GM23338 (cell line): ENCODE measurements around the gene USH1G. TPM values are rescaled to one million over a fixed set of nuclear protein-coding genes. Genes with fewer than 3 reads are reported as not detected.
A peak's percentile ranks its signal among the peaks of the same experiment; 100 is the strongest.

ENCODE experiments used
- ATAC-seq: fragments of 200-7000 bp; cut with Tn5 transposase; 3 replicates; pipeline ENCODE4 v1.9.1; 2020
- DNase-seq: peaks from one replicate; pipeline ENCODE4 v3.0.0-alpha.2; 2015; ENCODE audit warnings: low spot score
- H2AFZ ChIP-seq: fragments of 200-600 bp; sonication (generic); 2 replicates; pipeline ENCODE4 v1.8.0; 2016; ENCODE audit warnings: antibody characterized with exemption, mild to moderate bottlenecking, moderate library complexity
- H3F3A ChIP-seq: fragments of 200-600 bp; sonication (generic); replicated peaks from 2 replicates; pipeline ENCODE4 v1.8.0; 2017; ENCODE audit warnings: antibody characterized with exemption, mixed run types, low read depth
- H3K27ac ChIP-seq: fragments of 200-600 bp; sonication (generic); 2 replicates; pipeline ENCODE4 v1.6.1; 2016; ENCODE audit warnings: low read depth
- H3K27me3 ChIP-seq: fragments of 200-600 bp; sonication (generic); 2 replicates; pipeline ENCODE4 v1.8.0; 2016; ENCODE audit warnings: mild to moderate bottlenecking, mixed run types, moderate library complexity; ENCODE audit not compliant: insufficient read depth
- H3K36me3 ChIP-seq: fragments of 200-600 bp; sonication (generic); 2 replicates; pipeline ENCODE4 v1.8.0; 2016; ENCODE audit warnings: mild to moderate bottlenecking; ENCODE audit not compliant: insufficient read depth
- H3K4me1 ChIP-seq: fragments of 200-600 bp; sonication (generic); 2 replicates; pipeline ENCODE4 v1.8.0; 2016; ENCODE audit warnings: mild to moderate bottlenecking, moderate library complexity; ENCODE audit not compliant: insufficient read depth
- H3K4me2 ChIP-seq: fragments of 200-600 bp; sonication (generic); 2 replicates; pipeline ENCODE4 v1.7.1; 2017; ENCODE audit warnings: mixed run types
- H3K4me3 ChIP-seq: fragments of 200-600 bp; sonication (generic); 2 replicates; pipeline ENCODE4 v1.6.1; 2016; ENCODE audit warnings: mixed run types
- H3K79me2 ChIP-seq: fragments of 200-600 bp; sonication (generic); replicated peaks from 2 replicates; pipeline ENCODE4 v1.8.0; 2017; ENCODE audit warnings: mild to moderate bottlenecking; ENCODE audit not compliant: insufficient read depth
- H3K9me2 ChIP-seq: fragments of 200-600 bp; sonication (generic); 2 replicates; pipeline ENCODE4 v1.8.0; 2017; ENCODE audit not compliant: insufficient read depth
- H4K20me1 ChIP-seq: fragments of 200-600 bp; sonication (generic); replicated peaks from 2 replicates; pipeline ENCODE4 v1.8.0; 2017; ENCODE audit warnings: mild to moderate bottlenecking; ENCODE audit not compliant: insufficient read depth
- H3K27ac Mint-ChIP-seq: 2 replicates; pipeline ENCODE4 v1.8.0; 2020; ENCODE audit warnings: inconsistent platforms, mild to moderate bottlenecking, moderate library complexity, mixed read lengths
- H3K27me3 Mint-ChIP-seq: 3 replicates; pipeline ENCODE4 v1.8.0; 2022; ENCODE audit warnings: low read depth, mild to moderate bottlenecking, moderate library complexity, mixed read lengths, inconsistent platforms; ENCODE audit not compliant: insufficient read depth, poor library complexity
- H3K36me3 Mint-ChIP-seq: 3 replicates; pipeline ENCODE4 v1.8.0; 2021; ENCODE audit warnings: low read depth, mild to moderate bottlenecking, inconsistent platforms, moderate library complexity, mixed read lengths
- H3K4me1 Mint-ChIP-seq: 3 replicates; pipeline ENCODE4 v1.8.0; 2020; ENCODE audit warnings: mild to moderate bottlenecking, inconsistent platforms, mixed read lengths
- H3K4me3 Mint-ChIP-seq: 3 replicates; pipeline ENCODE4 v1.8.0; 2021; ENCODE audit warnings: moderate library complexity, mild to moderate bottlenecking, inconsistent platforms, mixed read lengths
- H3K9me3 Mint-ChIP-seq: 3 replicates; pipeline ENCODE4 v1.8.0; 2020; ENCODE audit warnings: moderate library complexity, mild to moderate bottlenecking, inconsistent platforms, mixed read lengths
- CREB1 ChIP-seq: fragments of 250-450 bp; sonication (Bioruptor Pico); IDR thresholded peaks from 2 replicates; pipeline ENCODE4 v1.5.0; 2020; ENCODE audit warnings: low read depth, mild to moderate bottlenecking, moderate library complexity
- EZH2 ChIP-seq: fragments of 200-600 bp; sonication (generic); IDR thresholded peaks from one replicate; pipeline ENCODE4 v1.8.0; 2017; ENCODE audit warnings: antibody characterized with exemption, mild to moderate bottlenecking, low read depth; ENCODE audit not compliant: unreplicated experiment
- EZH2phosphoT487 ChIP-seq: fragments of 200-600 bp; sonication (generic); IDR thresholded peaks from one replicate; pipeline ENCODE4 v1.8.1; 2018; ENCODE audit warnings: antibody characterized with exemption; ENCODE audit not compliant: unreplicated experiment
- JUNB ChIP-seq: IDR thresholded peaks from one replicate; pipeline ENCODE4 v1.6.1; 2016; ENCODE audit warnings: antibody characterized with exemption; ENCODE audit not compliant: unreplicated experiment
- NANOG ChIP-seq: IDR thresholded peaks from 2 replicates; pipeline ENCODE4 v1.6.1; 2016; ENCODE audit warnings: antibody characterized with exemption, borderline replicate concordance
- POLR2AphosphoS5 ChIP-seq: IDR thresholded peaks from 2 replicates; pipeline ENCODE4 v1.6.1; 2016; ENCODE audit warnings: antibody characterized with exemption, low read depth
- STAT1 ChIP-seq: IDR thresholded peaks from one replicate; pipeline ENCODE4 v1.6.1; 2016; ENCODE audit warnings: antibody characterized with exemption; ENCODE audit not compliant: unreplicated experiment
- ZNF114 ChIP-seq: fragments of 250-450 bp; sonication (Bioruptor Pico); IDR thresholded peaks from 2 replicates; pipeline ENCODE4 v1.5.0; 2020; ENCODE audit warnings: mild to moderate bottlenecking, moderate library complexity
- ZNF331 ChIP-seq: fragments of 250-450 bp; sonication (Bioruptor Pico); IDR thresholded peaks from 2 replicates; pipeline ENCODE4 v1.5.0; 2020; ENCODE audit warnings: low read depth, mild to moderate bottlenecking, moderate library complexity
- ZNF462 ChIP-seq: fragments of 250-450 bp; sonication (Bioruptor Pico); IDR thresholded peaks from 2 replicates; pipeline ENCODE4 v1.5.0; 2020; ENCODE audit warnings: mild to moderate bottlenecking, moderate library complexity
- polyA plus RNA-seq: library from polyadenylated mRNA; unstranded; fragments of >200 nt; fragmentation: Nextera tagmentation; extraction: Ambion mirVana; gene quantifications from 2 replicates; pipeline ENCODE4 v1.2.1, GENCODE V29; 2016
- total RNA-seq: library from RNA; depleted of rRNA; stranded (reverse); fragments of >200 nt; shearing (Covaris generic); gene quantifications from 2 replicates; pipeline ENCODE4 v1.2.3, GENCODE V29; 2014
- TF ChIP-seq, protein P1 (sequence below): IDR thresholded peaks from 2 replicates; pipeline ENCODE4 v1.6.1; 2016; ENCODE audit warnings: antibody characterized with exemption
- TF ChIP-seq, protein P2 (sequence below): IDR thresholded peaks from one replicate; pipeline ENCODE4 v1.6.1; 2018; ENCODE audit warnings: antibody characterized with exemption; ENCODE audit not compliant: unreplicated experiment
- TF ChIP-seq, protein P3 (sequence below), 2 experiments: fragments of 200-600 bp in 1 of 2; sonication (generic) in 1 of 2; conservative IDR thresholded peaks; 2 replicates each; pipeline versions ENCODE4 v1.5.1 to v1.6.1; 2016 to 2017; ENCODE audit warnings: antibody characterized with exemption in 2 of 2, low read depth in 2 of 2, mild to moderate bottlenecking in 2 of 2, moderate library complexity in 1 of 2

Gene USH1G
- total and polyA plus RNA-seq, 2 experiments from 2014 or later, result 0.34 to 1.7 TPM

DNA sequence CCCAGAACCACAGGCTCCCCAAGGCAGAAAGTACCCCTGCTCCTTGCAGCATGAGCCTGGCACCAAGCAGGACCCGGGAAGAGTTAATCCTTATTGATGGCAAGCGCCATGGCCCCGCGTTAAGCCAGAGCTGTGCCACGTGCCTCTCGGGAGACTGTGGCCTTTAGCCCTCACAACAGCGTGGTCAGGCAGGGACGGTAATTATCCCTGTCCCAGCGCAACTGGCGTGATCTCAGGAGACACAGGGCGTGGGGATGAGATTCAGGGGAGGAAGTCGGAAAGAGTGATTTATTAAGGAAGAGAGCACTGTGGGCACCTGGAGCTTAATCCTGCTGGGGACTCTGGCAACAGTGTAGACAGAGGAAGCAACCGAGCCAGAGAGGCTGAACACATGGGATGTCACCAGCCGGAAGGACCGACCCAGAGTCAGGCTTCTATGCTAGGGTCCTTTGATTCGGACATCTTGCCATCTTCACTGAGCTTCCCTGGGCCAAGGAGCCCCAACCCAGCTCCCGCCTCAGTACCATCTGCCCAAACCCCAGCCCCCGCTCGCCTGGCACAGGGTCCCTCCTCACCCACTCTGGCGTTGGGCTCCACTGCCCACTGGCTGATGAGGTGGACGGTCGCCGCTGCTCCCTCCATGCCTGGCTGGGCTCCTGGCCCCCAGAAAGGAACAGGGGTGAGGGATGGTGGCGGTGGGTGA is 29.5 kb upstream of the USH1G start:
- peaks cover 11% of the 10 kb centered on the region for H3K27me3 Mint-ChIP-seq
- no peak overlapping the region for H3K4me3 Mint-ChIP-seq
- H3K4me3 ChIP-seq, result no peak overlapping the region
- H3K4me1 ChIP-seq, result peaks cover 5% of the 10 kb centered on the region; the same call in 1 of the 2 replicates
- H2AFZ ChIP-seq, result peak overlapping the region; percentile 18; the same call in 1 of the 2 replicates
- TF ChIP-seq EZH2phosphoT487 (no peak), ZNF331 (CRISPR knock-in tag) (no peak), ZNF462 (no peak), POLR2AphosphoS5 (no peak), NANOG (no peak), CREB1 (CRISPR knock-in tag) (no peak), EZH2 (no peak), JUNB (no peak), ZNF114 (CRISPR knock-in tag) (no peak), STAT1 (no peak)
- TF ChIP-seq, protein P1, sequence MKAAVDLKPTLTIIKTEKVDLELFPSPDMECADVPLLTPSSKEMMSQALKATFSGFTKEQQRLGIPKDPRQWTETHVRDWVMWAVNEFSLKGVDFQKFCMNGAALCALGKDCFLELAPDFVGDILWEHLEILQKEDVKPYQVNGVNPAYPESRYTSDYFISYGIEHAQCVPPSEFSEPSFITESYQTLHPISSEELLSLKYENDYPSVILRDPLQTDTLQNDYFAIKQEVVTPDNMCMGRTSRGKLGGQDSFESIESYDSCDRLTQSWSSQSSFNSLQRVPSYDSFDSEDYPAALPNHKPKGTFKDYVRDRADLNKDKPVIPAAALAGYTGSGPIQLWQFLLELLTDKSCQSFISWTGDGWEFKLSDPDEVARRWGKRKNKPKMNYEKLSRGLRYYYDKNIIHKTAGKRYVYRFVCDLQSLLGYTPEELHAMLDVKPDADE, result no peak
- TF ChIP-seq, protein P2, sequence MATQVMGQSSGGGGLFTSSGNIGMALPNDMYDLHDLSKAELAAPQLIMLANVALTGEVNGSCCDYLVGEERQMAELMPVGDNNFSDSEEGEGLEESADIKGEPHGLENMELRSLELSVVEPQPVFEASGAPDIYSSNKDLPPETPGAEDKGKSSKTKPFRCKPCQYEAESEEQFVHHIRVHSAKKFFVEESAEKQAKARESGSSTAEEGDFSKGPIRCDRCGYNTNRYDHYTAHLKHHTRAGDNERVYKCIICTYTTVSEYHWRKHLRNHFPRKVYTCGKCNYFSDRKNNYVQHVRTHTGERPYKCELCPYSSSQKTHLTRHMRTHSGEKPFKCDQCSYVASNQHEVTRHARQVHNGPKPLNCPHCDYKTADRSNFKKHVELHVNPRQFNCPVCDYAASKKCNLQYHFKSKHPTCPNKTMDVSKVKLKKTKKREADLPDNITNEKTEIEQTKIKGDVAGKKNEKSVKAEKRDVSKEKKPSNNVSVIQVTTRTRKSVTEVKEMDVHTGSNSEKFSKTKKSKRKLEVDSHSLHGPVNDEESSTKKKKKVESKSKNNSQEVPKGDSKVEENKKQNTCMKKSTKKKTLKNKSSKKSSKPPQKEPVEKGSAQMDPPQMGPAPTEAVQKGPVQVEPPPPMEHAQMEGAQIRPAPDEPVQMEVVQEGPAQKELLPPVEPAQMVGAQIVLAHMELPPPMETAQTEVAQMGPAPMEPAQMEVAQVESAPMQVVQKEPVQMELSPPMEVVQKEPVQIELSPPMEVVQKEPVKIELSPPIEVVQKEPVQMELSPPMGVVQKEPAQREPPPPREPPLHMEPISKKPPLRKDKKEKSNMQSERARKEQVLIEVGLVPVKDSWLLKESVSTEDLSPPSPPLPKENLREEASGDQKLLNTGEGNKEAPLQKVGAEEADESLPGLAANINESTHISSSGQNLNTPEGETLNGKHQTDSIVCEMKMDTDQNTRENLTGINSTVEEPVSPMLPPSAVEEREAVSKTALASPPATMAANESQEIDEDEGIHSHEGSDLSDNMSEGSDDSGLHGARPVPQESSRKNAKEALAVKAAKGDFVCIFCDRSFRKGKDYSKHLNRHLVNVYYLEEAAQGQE, result no peak
- TF ChIP-seq, protein P3, sequence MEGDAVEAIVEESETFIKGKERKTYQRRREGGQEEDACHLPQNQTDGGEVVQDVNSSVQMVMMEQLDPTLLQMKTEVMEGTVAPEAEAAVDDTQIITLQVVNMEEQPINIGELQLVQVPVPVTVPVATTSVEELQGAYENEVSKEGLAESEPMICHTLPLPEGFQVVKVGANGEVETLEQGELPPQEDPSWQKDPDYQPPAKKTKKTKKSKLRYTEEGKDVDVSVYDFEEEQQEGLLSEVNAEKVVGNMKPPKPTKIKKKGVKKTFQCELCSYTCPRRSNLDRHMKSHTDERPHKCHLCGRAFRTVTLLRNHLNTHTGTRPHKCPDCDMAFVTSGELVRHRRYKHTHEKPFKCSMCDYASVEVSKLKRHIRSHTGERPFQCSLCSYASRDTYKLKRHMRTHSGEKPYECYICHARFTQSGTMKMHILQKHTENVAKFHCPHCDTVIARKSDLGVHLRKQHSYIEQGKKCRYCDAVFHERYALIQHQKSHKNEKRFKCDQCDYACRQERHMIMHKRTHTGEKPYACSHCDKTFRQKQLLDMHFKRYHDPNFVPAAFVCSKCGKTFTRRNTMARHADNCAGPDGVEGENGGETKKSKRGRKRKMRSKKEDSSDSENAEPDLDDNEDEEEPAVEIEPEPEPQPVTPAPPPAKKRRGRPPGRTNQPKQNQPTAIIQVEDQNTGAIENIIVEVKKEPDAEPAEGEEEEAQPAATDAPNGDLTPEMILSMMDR (conservative IDR thresholded peaks at IDR 0.05; ENCODE audit: low read depth in 2 of 2), result no peak
- no peaks in the 10 kb centered on the region for H3K27me3 ChIP-seq
- ATAC-seq (peak; percentile 12), DNase-seq (no peak)
- no peak overlapping the region for H3K27ac ChIP-seq
- no peaks in the 10 kb centered on the region for H3K36me3 Mint-ChIP-seq
- H3K4me1 Mint-ChIP-seq, result peaks cover 9% of the 10 kb centered on the region; the same call in 2 of the 3 replicates
- no peaks in the 10 kb centered on the region for H3K79me2 ChIP-seq
- H3K36me3 ChIP-seq, result no peaks in the 10 kb centered on the region
- H4K20me1 ChIP-seq, result no peaks in the 10 kb centered on the region
- no peaks in the 10 kb centered on the region for H3K9me2 ChIP-seq
- H3K27ac Mint-ChIP-seq, result no peak overlapping the region
- peak overlapping the region; percentile 51; the same call in 1 of the 2 replicates for H3K4me2 ChIP-seq
- no peaks in the 10 kb centered on the region for H3K9me3 Mint-ChIP-seq
- H3F3A ChIP-seq, result no peaks in the 10 kb centered on the region
